Jurkat, Clone E6-1 (cell line): ENCODE data around the gene RPL36. TPM values are rescaled to one million over a fixed set of nuclear protein-coding genes. Genes with fewer than 3 reads are reported as not detected.

Experiments used
- DNase-seq: peaks from one replicate; pipeline ENCODE4 v3.0.0-alpha.2; 2011; ENCODE audit warnings: low read depth, low spot score
- H3K4me3 ChIP-seq: 2 replicates; pipeline ENCODE4 v1.5.1; 2011; ENCODE audit warnings: mild to moderate bottlenecking, low read length, control low read depth, moderate library complexity
- polyA plus RNA-seq: library from polyadenylated mRNA; unstranded; fragments of >200 nt; gene quantifications from one replicate; pipeline ENCODE4 v1.2.1, GENCODE V29; 2012; ENCODE audit warnings: missing spikeins; ENCODE audit not compliant: insufficient read length, insufficient read depth

The RPL36 gene
- 2,899 TPM for polyA plus RNA-seq

GRCh38 chr19:5690125-5690954 is at the start of gene RPL36:
TSS of gene RPL36 (plus strand) at chr19:5690295. CDS start at chr19:5690508, 213 bp downstream.
- DNase-seq, result peak; percentile 94
- H3K4me3 ChIP-seq, result peak within 1 kb of the TSS; percentile 94

GRCh38 chr19:5641171-5641570 is 48.9 kb upstream of the RPL36 start:
- DNase-seq, result no peak
- H3K4me3 ChIP-seq, result no peak overlapping the region

- H3K4me3 ChIP-seq, result no peak overlapping the region
- no peak for DNase-seq
Observed at GRCh38 chr19:5642204-5642603, 47.9 kb upstream of the RPL36 start.

GRCh38 chr19:5643060-5643459 is 47.0 kb upstream of the RPL36 start:
- no peak overlapping the region for H3K4me3 ChIP-seq
- no peak for DNase-seq

GRCh38 chr19:5644037-5644436 is 46.1 kb upstream of the RPL36 start:
- H3K4me3 ChIP-seq, result no peak overlapping the region
- DNase-seq, result no peak

- DNase-seq, result no peak
- H3K4me3 ChIP-seq, result no peak overlapping the region
Observed at GRCh38 chr19:5645409-5645808, 44.7 kb upstream of the RPL36 start.

GRCh38 chr19:5646703-5647102 is 43.4 kb upstream of the RPL36 start:
- DNase-seq, result no peak
- H3K4me3 ChIP-seq, result no peak overlapping the region

GRCh38 chr19:5648464-5648863 is 41.6 kb upstream of the RPL36 start:
- H3K4me3 ChIP-seq, result no peak overlapping the region
- DNase-seq, result no peak

GRCh38 chr19:5651361-5651760 is 38.7 kb upstream of the RPL36 start:
- no peak for DNase-seq
- no peak overlapping the region for H3K4me3 ChIP-seq

- DNase-seq, result no peak
- H3K4me3 ChIP-seq, result no peak overlapping the region
Observed at GRCh38 chr19:5652261-5652660, 37.8 kb upstream of the RPL36 start.

- DNase-seq, result no peak
- no peak overlapping the region for H3K4me3 ChIP-seq
Observed at GRCh38 chr19:5654931-5655330, 35.2 kb upstream of the RPL36 start.

- H3K4me3 ChIP-seq, result no peak overlapping the region
- no peak for DNase-seq
Observed at GRCh38 chr19:5655412-5655811, 34.7 kb upstream of the RPL36 start.

GRCh38 chr19:5661483-5661882 is 28.6 kb upstream of the RPL36 start:
- H3K4me3 ChIP-seq, result no peak overlapping the region
- DNase-seq, result no peak

- no peak for DNase-seq
- no peak overlapping the region for H3K4me3 ChIP-seq
Observed at GRCh38 chr19:5663904-5664303, 26.2 kb upstream of the RPL36 start.

- DNase-seq, result no peak
- no peak overlapping the region for H3K4me3 ChIP-seq
Observed at GRCh38 chr19:5664515-5664914, 25.6 kb upstream of the RPL36 start.

GRCh38 chr19:5665781-5666513 is 24.1 kb upstream of the RPL36 start:
- DNase-seq, result no peak
- H3K4me3 ChIP-seq, result no peak overlapping the region

- H3K4me3 ChIP-seq, result no peak overlapping the region
- DNase-seq, result no peak
Observed at GRCh38 chr19:5666921-5667610, 23.0 kb upstream of the RPL36 start.

- no peak overlapping the region for H3K4me3 ChIP-seq
- no peak for DNase-seq
Observed at GRCh38 chr19:5667751-5668271, 22.3 kb upstream of the RPL36 start.

- no peak for DNase-seq
- H3K4me3 ChIP-seq, result no peak overlapping the region
Observed at GRCh38 chr19:5669212-5669611, 20.9 kb upstream of the RPL36 start.

- H3K4me3 ChIP-seq, result no peak overlapping the region
- DNase-seq, result no peak
Observed at GRCh38 chr19:5671600-5671999, 18.5 kb upstream of the RPL36 start.
